ENCODE results near the gene TTN.

DNA sequence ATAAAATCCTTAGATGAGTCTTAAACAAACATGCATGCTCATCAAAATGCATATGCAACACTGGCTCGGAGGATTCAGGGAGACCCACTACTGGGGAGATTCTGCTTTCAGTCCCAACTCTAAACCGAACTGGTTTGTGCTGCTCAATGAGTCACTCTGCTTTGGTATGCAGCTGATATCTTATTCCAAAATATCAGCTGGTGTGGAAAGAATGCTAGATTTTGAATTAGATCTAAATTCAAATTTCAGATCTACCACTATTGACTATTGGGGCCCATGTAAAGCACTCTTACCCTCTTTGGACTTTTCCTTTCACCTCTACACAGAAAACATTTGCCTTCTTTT, 39.2 kb upstream of the TTN start:
- TF ChIP-seq, protein P1, sequence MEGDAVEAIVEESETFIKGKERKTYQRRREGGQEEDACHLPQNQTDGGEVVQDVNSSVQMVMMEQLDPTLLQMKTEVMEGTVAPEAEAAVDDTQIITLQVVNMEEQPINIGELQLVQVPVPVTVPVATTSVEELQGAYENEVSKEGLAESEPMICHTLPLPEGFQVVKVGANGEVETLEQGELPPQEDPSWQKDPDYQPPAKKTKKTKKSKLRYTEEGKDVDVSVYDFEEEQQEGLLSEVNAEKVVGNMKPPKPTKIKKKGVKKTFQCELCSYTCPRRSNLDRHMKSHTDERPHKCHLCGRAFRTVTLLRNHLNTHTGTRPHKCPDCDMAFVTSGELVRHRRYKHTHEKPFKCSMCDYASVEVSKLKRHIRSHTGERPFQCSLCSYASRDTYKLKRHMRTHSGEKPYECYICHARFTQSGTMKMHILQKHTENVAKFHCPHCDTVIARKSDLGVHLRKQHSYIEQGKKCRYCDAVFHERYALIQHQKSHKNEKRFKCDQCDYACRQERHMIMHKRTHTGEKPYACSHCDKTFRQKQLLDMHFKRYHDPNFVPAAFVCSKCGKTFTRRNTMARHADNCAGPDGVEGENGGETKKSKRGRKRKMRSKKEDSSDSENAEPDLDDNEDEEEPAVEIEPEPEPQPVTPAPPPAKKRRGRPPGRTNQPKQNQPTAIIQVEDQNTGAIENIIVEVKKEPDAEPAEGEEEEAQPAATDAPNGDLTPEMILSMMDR (IDR thresholded peaks at IDR 0.05): no peak
- no peak for TF ChIP-seq POLR2A (IDR thresholded peaks at IDR 0.05)

Data from suprapubic skin (tissue), 3 donors.